ENCODE data around the gene MAGI2. TPM values are rescaled to one million over a fixed set of nuclear protein-coding genes. Genes with fewer than 3 reads are reported as not detected.

The MAGI2 gene
- total RNA-seq, 1 donor from 2014 or later = 4.0 TPM

DNA sequence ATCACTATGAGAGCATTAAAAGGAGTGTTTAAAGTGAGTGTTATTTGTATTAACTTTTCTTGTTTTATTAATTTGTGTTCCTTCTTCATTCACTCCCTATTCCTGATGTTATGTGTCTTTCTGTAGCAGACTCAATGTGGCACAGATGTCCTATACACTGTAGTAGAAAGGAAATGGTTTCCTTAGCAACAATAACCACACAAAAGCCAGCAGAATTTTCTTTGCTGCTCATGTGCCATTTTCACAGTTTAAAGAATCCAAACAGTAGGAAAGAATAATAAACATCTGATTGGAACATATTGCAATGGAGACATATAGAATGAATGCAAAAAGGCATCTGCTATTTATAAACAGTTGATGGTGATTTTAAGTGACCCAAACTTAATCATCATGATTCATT, 891.3 kb downstream of the MAGI2 start:
- TF ChIP-seq, protein P1, sequence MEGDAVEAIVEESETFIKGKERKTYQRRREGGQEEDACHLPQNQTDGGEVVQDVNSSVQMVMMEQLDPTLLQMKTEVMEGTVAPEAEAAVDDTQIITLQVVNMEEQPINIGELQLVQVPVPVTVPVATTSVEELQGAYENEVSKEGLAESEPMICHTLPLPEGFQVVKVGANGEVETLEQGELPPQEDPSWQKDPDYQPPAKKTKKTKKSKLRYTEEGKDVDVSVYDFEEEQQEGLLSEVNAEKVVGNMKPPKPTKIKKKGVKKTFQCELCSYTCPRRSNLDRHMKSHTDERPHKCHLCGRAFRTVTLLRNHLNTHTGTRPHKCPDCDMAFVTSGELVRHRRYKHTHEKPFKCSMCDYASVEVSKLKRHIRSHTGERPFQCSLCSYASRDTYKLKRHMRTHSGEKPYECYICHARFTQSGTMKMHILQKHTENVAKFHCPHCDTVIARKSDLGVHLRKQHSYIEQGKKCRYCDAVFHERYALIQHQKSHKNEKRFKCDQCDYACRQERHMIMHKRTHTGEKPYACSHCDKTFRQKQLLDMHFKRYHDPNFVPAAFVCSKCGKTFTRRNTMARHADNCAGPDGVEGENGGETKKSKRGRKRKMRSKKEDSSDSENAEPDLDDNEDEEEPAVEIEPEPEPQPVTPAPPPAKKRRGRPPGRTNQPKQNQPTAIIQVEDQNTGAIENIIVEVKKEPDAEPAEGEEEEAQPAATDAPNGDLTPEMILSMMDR (IDR thresholded peaks at IDR 0.05) = no peak
- intact Hi-C loops (cut with DNase I) = no loop called here
- H3K27ac ChIP-seq = no peak overlapping the region
- H3K27me3 ChIP-seq = no peaks in the 10 kb centered on the region
- H3K4me3 ChIP-seq = no peak overlapping the region
- no peaks in the 10 kb centered on the region for H3K4me1 ChIP-seq
- no peaks in the 10 kb centered on the region for H3K36me3 ChIP-seq
- no peaks in the 10 kb centered on the region for H3K9me3 ChIP-seq
- DNase-seq (ENCODE audit: low spot score in 2 of 2) = no peak

DNA sequence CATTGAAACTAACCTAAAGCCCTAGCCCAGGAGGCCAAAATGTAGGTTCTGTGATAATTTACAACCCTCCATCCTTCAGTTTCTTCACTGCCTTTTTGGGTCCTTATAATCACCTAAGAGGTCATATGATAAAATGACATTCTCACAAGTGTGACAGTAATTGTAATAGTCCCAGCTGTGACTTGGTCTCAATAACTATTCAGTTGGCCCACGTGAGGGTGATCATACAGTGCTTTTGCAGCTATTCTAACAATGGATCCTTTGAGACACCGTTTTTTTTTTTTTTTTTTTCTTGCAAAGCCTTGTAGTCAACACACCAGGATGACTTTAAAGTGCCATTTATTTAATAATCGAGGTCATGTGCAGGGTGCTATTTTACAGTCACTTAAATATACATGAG, 894.9 kb downstream of the MAGI2 start:
- Histone ChIP-seq H3K27me3 (no peaks in the 10 kb centered on the region), H3K4me1 (no peaks in the 10 kb centered on the region), H3K4me3 (no peak overlapping the region), H3K9me3 (no peaks in the 10 kb centered on the region), H3K36me3 (no peaks in the 10 kb centered on the region), H3K27ac (no peak overlapping the region)
- intact Hi-C loops (cut with DNase I) = no loop called here
- no peak for DNase-seq (ENCODE audit: low spot score in 2 of 2)
- TF ChIP-seq, protein P1 (IDR thresholded peaks at IDR 0.05) = no peak

DNA sequence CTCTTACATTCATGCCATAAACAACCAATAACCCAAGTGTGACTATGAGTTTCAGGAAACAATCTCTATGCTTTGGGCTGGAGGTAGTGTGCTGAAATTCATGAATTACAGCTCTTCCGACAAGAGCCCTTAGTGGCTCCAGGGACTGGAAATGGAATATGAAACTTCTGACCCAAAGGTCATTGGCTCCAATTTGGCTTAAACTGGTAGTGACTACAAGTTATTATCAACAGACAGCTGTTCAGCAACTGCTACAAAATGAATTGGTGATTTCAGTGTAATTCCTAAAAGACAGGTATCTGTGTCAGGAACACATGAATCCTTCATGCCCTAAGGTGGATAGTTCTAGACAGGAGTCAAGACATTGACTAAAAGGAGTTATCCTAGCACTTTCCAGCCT, 909.5 kb downstream of the MAGI2 start:
- intact Hi-C loops (cut with DNase I) = no loop called here
- no peaks in the 10 kb centered on the region for H3K36me3 ChIP-seq
- H3K4me1 ChIP-seq = no peaks in the 10 kb centered on the region
- H3K27ac ChIP-seq = no peak overlapping the region
- no peaks in the 10 kb centered on the region for H3K27me3 ChIP-seq
- no peaks in the 10 kb centered on the region for H3K9me3 ChIP-seq
- TF ChIP-seq, protein P1 (IDR thresholded peaks at IDR 0.05) = no peak
- no peak for DNase-seq (ENCODE audit: low spot score in 2 of 2)
- no peak overlapping the region for H3K4me3 ChIP-seq

DNA sequence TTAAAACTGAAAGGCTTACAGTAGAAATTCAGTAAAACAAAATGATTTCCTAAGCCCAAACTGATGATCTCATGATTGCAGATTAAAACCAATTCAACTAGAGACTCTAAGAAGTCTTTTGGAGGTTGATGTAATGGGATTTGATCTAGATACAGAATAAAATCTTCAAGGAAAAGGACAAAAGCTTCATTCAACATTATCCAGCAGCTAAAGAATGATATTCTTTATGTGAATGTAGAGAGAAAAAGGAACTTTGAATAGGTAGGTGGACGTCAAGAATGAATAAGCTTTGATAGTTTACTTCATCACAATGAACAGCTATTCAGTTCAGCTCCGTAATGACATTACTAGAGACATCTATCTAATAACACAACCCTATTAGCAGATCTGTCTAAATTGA, 910.5 kb downstream of the MAGI2 start:
- Histone ChIP-seq H3K4me1 (no peaks in the 10 kb centered on the region), H3K27me3 (no peaks in the 10 kb centered on the region), H3K36me3 (no peaks in the 10 kb centered on the region), H3K27ac (no peak overlapping the region), H3K9me3 (no peaks in the 10 kb centered on the region), H3K4me3 (no peak overlapping the region)
- DNase-seq (ENCODE audit: low spot score in 2 of 2) = no peak
- TF ChIP-seq, protein P1 (IDR thresholded peaks at IDR 0.05) = no peak
- intact Hi-C loops (cut with DNase I) = no loop called here

DNA sequence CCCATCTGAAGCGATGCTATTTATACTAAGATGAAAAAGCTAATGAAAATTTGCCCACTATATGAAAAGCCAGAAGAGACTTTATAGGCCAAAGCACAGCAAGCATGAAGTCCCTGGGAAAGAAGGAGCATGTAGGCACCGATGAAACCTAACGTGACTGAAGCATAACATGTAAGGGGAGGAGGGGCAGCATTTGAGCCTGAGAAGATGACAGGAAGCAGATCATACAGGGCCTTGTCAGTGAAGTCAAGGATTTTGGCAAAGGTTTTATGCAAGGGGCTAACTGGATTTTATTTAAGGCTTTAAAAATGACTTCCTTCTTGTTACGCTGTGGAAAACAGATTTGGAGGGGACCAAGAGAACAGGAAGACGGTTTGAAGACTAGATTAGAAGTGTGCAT, 910.9 kb downstream of the MAGI2 start:
- intact Hi-C loops (cut with DNase I) = no loop called here
- no peaks in the 10 kb centered on the region for H3K27me3 ChIP-seq
- TF ChIP-seq, protein P1 (IDR thresholded peaks at IDR 0.05) = no peak
- no peaks in the 10 kb centered on the region for H3K36me3 ChIP-seq
- H3K9me3 ChIP-seq = no peaks in the 10 kb centered on the region
- DNase-seq (ENCODE audit: low spot score in 2 of 2) = no peak
- no peak overlapping the region for H3K4me3 ChIP-seq
- H3K4me1 ChIP-seq = no peaks in the 10 kb centered on the region
- no peak overlapping the region for H3K27ac ChIP-seq

DNA sequence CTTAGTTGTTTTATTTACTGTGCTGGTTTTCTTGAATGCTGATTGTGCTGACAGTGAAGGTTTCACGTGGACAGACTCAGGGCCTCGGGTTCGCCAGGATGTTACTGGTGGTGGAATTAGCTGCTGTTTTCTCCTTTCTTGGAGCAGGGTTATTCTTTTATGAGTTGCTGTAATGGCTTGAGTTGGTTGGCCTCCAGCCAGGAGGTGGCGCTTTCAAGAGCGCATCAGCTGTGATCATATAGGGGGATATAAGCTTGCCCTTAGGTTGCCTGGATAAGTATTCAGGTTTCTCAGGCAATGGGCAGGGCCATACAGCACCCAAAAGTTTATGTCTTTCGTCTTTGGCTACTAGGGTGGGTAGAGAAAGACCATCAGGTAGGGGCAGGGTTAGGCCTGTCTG, 913.6 kb downstream of the MAGI2 start:
- Histone ChIP-seq H3K4me3 (no peak overlapping the region), H3K27me3 (no peaks in the 10 kb centered on the region), H3K27ac (no peak overlapping the region), H3K36me3 (no peaks in the 10 kb centered on the region), H3K9me3 (no peaks in the 10 kb centered on the region), H3K4me1 (no peaks in the 10 kb centered on the region)
- intact Hi-C loops (cut with DNase I) = no loop called here
- no peak for DNase-seq (ENCODE audit: low spot score in 2 of 2)
- TF ChIP-seq, protein P1 (IDR thresholded peaks at IDR 0.05) = no peak

All from ascending aorta (tissue), 2 donors.